Right renal cortex interstitium (tissue), 3 donors: ENCODE results near the gene IFNA14. TPM values are rescaled to one million over a fixed set of nuclear protein-coding genes. Genes with fewer than 3 reads are reported as not detected.
"Not testable (repeated sequence)": the region's sequence is repeated elsewhere in the genome, so short reads cannot be mapped to it uniquely, and the experiment has no call there.

Experiments
- DNase-seq, 3 donors: peaks; one replicate each; pipeline ENCODE4 v3.0.0-alpha.2; 2013; ENCODE audit warnings: low read depth in 3 of 3, low spot score in 2 of 3
- polyA plus RNA-seq, 3 donors: library from polyadenylated mRNA; unstranded; fragments of 120-200 nt; gene quantifications; one replicate each; pipeline ENCODE4 v1.2.1, GENCODE V29; 2013; ENCODE audit not compliant: insufficient read length in 3 of 3

Gene IFNA14
- not detected for polyA plus RNA-seq

DNA sequence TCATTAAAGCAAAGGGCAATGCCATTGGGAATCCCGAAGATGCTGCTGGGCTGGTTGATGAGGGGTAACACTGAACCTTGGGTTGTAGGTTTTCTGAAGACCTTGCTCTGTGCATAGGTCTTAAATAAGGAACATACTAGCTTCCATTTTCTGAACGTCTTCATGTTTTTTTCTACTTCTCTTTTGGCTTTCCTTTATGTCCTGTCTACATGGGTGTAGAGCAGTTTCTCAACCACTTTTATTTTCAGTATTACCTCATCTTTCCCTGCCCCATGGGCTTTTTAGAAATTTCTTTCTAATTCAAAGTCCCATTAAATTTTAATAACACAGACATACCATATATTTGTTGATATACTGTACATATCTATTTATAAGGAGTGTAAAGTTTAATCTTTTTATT is at the start of gene IFNA14:
TSS of gene IFNA14 (minus strand) at position 95 of the 400 bp plus-strand sequence. CDS start at position 25, 70 bp downstream.
- no peak for DNase-seq

DNA sequence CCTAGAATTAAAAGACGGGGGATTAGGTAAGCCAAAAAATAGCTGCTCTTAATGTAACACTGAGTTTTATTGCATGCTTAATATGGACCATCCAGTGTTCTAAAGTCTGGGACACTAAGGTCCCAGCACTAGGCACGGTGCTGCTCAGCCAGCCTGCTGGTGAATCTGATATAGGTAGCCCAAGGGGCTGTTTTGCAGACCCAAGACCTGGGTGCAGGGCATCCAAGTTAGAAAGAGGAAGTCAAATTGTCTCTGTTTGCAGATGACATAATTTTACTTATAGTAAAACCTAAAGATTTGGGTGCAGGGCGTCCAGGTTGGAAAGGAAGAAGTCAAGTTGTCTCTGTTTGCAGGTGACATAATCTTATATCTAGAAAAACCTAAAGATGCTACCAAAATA is 47.5 kb upstream of the IFNA14 start:
- no peak for DNase-seq

DNA sequence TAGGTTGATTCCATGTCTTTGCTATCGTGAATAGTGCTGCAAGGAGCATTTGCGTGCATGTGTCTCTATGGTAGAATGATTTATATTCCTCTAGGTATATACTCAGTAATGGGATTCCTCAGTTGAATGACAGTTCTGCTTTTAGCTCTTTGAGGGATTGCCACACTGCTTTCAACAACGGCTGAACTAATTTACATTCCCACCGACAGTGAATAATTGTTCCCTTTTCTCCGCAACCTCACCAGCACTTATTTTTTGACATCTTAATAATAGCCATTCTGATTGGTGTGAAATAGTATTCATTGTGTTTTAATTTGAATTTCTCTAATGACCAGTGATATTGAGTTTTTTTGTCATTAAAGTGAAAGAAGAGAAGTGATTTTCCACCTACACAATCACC is 46.9 kb upstream of the IFNA14 start:
- no peak for DNase-seq

DNA sequence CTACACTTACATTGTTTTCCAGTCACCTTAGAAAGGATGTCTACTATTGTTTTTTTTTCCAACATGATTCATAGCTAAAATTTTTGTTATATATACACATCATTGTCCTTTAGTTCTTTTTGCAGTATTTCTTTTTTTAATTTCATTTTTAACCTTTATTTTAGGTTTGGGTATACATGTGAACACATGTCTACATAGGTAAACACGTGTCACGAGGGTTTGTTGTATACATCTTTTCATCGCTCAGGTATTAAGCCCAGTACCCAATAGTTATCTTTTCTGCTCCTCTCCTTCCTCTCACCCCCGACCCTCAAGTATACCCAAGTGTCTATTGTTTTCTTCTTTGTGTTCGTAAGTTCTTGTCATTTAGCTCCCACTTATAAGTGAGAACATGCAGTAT is 46.3 kb upstream of the IFNA14 start:
- DNase-seq, result no peak

DNA sequence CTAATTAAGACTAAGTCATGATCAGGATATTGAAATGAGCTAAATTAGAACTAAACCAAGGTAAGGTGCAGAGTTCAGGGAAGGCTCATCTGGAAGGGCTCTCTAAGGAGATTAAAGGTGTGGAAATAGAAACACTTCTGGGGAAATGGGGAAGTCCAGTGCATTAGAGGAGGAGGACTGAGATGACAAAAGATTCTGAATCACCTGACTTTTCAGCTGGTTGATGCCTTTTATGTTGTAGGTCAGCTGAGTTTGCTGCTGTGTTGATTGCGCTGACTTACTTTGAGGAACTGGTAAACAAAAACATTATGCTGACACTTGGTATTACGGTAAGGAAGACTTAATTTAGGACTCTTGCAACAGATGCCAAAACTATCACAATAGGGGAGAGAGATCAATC is 41.5 kb upstream of the IFNA14 start:
- DNase-seq, result no peak

DNA sequence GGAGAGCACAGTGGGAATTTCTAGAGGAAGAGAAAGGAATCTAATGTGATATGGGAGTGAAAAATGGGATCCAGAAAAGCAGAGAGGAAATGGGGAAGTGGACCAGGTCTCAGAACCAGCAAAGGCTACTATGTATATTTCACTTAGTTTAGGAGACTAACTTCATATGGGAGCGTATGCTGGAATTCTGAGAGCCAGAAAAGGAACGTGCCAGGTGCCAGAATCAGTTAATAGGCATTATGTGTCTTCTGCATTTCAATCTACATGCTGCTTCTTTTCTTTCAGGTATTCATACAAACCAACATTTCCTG is 28.5 kb upstream of the IFNA14 start:
- DNase-seq, result no peak

DNA sequence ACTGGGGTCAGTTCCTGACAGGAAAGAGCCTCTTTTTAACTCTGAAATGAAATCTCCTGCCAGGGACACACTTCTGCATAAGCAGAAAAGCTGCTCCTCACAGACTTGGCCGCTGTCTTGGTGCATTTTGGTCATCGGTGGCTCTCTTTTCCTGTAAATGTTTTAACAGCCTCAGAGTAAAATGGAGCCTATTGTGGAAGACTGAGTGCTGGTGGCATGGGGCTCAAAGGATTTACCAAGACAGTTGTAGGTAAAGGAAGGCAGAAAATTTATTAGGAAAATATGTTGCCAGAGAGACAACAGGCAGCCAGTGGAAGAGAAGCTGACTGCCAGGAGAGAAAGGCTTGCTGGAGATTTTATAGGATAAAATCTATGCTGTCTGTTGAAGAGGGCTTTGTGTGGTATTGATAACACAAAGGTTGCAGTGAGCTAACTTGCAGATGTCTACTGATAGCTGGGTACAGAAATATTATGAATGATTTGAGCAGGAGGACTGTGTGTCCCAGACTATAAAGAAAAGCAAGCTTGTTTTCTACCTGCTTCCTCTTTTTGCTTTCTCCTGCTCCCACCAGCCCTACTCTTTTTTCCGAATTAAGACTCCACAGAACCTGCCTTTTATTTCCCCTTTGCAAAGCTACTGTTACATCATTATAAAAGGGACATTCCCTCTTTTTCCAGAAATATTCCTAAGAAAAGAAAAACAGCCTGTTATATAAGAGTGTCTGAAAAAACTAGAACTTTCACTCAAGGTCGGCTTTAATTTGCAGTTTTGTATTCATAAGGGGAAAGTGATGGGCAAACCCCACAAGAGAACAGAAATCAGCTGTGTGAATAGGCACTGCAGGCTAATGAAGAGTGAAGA is 27.9 kb upstream of the IFNA14 start:
- DNase-seq, result no peak

DNA sequence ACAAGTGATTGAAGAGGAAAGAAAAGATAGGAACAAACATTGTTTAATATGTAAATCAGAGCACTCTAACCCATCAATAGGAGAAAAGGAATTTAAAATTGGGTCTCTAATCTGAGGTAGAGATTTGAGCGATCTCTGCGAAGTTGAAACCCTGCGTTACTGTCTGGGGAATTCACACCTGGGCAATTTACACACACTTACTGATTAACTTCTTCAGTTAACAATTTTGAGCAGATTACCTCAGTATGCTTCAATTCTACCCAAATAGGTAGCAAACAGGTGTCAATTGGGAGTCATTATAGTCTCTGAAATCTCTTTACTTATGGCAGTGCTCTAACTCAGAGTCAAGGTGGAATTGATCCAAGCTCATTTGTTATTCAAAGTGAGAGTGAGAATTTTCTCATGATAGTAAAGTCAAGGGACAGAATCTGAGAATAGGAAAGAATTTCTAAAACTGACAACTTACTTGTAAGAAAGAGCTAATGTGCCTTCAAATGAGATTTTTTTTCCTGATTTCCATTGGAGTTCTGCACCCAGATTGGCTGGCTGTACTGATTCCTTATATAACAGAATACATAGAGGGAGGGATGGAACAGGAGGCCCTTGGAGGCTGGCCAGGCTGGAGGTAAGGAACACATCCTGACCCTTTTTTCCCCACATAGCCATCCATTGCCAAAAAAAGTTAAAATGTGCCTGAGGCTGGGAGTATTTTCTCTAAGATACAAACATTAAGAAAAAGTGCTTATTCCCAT is 27.1 kb upstream of the IFNA14 start:
- DNase-seq, result no peak

DNA sequence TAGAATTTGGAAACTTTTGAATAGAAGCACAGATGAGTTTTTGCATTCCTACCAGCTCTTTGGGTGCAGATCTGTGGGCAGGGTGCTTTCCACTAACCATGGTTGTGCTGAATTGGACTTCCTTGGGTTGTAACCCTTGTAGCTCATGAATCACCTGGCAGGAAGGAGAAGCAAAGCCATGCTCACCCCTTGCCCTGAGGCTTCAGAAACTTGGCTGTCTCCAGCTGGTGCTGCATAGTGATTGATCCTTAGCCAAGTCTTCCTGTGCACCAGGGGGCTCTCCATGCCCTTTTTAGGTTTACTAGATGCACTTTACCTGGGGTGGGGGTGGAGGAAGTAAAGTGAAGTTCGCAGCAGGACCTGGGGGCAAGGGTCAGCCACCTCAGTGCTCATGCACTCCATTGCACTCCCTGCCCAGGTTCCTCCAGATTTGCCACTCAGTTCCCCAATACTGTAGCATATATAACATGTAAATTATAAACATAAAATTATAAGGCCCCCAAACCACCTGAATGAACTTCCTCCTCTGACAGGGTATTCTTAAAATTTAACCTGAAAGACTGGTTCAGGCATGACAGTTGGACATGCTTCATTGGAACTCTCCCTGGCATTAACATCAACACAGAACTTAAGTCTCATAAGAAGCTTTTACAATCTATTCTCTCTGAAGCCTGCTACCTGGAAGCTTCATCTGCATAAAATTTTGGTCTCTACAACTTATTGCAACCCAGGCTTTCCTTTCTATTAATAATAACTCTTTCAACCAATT is 25.8 kb upstream of the IFNA14 start:
- no peak for DNase-seq

DNA sequence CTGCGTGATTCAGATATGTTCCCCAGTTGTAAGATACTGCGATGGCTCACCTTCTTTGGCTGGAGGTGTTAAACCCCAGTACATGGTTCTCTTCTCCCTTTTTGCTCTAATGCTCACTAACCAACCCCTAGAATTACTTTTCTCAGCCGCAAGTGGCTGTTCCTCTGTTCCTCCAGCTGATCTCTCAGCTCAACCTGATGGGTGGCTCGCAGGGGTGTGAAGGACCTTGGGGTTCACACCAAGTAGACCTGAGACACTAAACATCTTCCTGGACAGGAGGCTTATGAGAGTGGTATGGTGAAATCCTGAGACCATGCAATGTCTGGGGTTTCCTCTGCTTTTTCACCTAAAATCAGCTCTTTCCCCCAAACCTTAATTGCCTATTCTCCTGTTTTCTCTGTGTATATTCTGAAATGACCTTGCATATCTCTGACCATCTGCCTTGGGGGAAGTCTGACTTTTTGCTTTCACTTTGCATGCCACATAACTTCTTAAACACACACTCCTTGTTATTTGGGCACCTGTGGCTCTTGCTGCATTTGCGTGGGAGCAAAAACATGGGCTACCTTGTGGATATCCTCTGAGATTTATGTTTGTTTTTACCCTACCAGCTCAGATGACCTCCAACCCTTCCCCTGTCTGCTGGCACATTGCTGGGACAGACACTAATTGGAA is 15.9 kb upstream of the IFNA14 start:
- DNase-seq, result no peak

DNA sequence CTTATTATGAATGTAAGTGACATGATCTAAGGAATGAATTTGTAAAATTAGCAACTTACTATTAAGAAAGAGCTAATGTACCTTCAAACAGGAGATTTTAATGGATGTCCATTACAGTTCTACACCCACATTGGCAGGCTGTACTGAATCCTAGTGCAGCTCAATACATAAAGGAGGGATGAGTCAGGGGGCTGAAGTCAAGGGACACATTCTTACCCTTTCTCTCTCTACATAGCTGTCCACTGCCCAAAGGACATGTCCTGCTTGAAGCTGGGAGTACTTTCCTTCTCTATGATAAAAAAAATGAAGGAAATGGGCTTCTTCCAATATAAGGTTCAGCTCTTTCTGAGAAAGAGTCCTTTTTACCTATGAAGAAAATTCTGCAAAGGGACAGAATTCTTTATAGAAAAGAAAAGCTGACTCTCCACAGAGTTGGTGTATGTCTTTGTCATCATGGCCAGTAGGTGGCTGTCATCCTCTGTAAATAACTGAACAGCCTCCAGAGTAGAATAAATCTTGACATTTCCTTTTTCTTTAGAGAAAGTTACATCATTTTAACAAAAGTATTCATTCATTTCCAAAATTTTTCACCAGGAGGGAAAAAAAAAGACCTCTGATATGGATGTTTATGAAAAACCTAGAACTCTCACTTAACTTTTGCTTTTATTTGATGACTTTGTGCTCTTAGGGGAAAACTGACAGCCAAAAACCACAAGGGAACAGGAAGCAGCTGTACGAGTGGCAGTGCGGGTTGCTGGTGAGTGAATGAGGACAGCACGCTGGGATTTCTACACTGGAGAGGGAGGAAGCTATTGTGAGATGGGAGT is 13.1 kb upstream of the IFNA14 start:
- peak in 1 of 3 donors; percentile 3 for DNase-seq

DNA sequence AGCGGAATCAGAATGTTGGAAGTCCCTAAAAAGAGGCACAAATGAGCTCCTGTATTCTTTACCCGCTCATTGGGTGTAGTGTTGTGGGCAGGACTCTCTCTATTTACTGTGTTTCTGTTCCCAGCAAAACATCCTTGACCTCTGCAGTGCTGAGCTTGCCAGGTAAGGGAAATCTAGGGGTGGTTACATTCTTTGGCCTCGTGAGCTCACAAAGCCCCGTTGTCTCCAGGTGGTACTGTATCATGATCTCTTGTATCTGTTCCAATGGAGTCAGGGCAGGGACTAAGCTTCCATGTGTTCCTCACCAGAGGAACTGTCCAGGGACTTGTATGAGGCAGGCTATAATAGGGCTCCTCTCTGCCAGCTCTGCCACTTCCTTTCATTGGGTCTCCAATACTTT is 11.8 kb upstream of the IFNA14 start:
- DNase-seq, result no peak

DNA sequence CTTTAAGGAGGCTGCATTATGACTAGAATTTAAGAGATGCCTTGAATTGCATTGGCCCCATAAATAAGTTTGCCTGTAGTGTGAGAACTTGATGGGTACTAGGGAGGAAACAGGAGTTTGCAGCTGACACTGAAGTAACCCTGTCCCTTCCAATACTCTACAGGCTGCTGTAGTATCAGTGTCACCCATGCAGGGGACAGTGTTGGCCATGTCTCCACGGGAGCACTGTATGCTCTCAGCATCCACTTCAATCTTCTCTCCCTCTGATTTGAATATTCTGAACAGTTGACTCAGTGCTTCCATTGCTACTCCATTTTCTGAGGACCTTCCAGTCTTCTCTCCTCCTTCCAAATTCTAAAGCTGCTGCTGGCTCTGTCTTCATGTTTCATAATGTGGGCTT is 11.4 kb upstream of the IFNA14 start:
- no peak for DNase-seq

DNA sequence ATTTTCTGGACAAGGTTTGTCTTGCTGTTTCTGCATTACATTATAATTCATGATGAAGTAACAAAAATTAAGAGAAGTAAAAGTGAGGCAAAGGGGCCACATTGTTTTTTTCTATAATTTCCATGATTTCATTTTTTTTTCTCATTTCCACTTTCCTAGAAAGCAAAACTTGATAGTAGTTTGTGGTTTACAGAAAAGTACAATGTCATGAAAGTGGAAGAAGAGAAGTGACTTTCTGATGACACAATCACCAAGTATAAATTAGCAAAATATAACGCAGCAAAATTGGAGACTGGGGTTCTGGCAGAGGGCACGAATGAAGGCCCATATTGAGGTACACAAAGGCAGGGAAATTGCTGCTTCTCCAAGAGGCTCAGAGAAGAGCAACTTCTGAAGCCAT is 5.0 kb upstream of the IFNA14 start:
- no peak for DNase-seq

DNA sequence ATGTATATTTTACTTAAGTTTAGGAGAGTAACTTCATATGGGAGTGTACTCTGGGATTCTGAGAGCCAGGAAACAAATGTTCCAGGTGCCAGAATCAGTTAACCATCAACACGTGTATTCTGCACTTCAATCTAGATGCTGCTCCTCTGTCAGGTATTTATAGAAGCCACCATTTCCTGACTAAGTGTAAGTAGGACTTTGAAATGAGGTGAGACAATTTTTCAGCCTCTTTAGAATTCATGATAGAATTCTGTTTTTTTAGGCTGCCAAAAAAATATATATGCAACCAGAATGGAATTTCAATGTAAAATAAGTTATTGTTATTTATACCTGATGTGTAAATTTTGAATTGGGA is 3.5 kb downstream of the IFNA14 start:
- DNase-seq, result not testable (repeated sequence)

DNA sequence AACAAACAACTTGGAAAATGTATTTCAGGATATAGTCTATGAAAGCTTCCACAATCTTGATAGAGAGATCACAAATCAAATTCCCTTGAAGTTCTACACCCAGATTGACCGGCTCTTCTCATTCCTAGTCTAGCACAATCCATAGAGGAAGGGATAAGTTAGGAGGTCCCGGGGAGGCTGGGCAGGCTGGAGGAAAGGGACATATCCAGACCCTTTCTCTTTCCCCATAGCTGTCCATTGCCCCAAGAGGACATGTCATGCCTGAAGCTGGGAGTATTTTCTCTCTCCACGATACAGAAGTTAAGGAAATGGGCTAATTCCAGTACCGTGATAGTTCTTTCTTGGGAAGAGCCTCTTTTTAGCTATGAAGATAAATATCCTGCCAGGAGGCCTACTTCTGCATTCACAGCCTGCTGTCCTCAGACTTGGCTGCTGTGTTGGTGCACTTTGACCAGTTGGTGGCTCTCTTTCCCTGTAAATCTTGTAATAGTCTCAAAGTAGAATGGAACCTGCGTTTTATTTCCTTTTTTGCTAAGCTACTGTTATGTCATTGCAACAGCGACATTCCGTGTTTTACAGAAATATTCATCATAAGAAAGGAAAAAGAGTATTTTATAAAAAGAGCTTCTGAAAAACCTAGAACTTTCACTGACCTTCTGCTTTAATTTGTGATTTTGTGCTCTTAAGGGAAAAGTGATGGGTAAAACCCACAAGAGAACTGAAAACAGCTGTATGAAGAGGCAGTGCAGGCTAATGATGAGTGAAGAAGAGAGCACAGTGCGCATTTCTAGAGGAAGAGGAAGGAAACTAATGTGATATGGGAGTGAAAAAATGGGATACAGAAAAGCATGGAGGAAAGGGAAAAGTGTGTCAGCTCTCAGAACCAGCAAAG is 4.1 kb downstream of the IFNA14 start:
- peak in 1 of 3 donors; percentile 6 for DNase-seq

DNA sequence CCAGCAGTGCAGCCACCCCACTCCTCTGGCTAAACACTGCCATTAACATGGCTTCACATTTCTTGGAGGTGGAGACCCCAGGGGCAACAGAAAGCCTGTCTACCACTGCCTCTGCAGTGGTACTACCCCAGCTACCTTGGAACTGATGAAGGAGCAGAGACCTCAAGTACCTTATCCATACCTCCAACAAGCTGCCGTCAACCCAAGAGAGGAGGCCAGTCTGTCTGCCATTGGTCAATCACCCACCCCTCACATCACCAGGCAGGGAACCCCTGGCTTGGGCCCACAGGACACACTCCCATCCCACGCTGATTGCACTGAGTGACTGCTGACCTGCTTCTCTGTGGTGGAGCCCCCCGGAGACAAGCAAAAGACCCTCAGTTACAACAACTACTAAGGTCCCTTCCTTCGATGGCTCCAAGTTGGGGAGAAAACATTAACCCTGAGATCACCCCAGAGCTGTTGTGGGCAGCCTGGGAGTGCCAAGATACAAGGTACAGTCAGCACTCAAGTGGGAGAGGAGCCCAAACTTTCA is 5.6 kb downstream of the IFNA14 start:
- no peak for DNase-seq

DNA sequence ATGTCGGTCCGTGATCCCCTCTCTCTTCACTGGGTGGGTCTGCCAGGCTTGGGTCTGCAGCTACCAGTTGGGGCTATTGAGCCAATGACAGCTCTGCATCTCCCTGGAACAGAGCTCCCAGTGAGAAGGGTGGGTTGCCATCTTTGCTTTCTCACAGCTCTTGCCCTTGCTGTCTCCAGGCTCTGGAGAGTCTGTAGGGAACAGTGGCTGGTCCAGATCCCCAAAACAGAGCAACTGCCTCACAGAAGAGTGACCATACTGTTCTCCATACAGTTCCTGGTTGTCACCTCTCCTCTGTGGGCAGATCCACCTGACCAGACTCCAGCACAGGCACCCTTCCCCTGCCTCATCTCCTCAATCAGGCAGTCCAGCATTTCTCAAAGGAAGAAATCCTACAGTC is 6.5 kb downstream of the IFNA14 start:
- no peak for DNase-seq

DNA sequence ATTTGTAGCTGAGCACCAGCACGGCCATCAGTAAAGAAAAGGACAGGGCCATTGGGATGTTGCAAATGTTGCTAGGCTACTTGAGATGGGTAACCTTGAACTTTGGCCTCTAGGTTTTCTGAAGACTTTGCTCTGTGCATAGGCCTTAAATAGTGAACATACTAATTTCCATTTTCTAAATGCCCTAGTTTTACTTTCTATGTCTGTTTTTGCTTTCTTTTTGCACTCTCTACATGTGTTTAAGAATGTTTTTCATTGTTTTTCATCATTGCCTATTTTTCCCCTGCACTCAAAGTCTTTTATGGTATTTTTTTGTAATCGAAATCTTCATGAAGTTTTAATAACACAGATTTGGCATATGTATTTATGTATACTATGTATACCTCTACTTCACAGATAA is 11.7 kb downstream of the IFNA14 start, which contains the start of gene IFNA17:
TSS of gene IFNA17 (minus strand) at position 101 of the 400 bp plus-strand sequence. CDS start at position 52, 49 bp downstream.
- no peak for DNase-seq
